LHCN-M2 (cell line): ENCODE results near the gene PRPF6. TPM values are rescaled to one million over a fixed set of nuclear protein-coding genes. Genes with fewer than 3 reads are reported as not detected.
A peak's percentile ranks its signal among the peaks of the same experiment; 100 is the strongest.
"Not testable (repeated sequence)": the region's sequence is repeated elsewhere in the genome, so short reads cannot be mapped to it uniquely, and the experiment has no call there.

Experiments
- DNase-seq: peaks from one replicate; pipeline ENCODE4 v3.0.0-alpha.2; 2012; ENCODE audit warnings: low read depth
- total RNA-seq: library from RNA; depleted of rRNA; stranded (reverse); fragments of >200 nt; gene quantifications from 2 replicates; pipeline ENCODE4 v1.2.3, GENCODE V29; 2014

PRPF6 gene
- total RNA-seq, 1 experiment from 2014 or later = 60.4 TPM

DNA sequence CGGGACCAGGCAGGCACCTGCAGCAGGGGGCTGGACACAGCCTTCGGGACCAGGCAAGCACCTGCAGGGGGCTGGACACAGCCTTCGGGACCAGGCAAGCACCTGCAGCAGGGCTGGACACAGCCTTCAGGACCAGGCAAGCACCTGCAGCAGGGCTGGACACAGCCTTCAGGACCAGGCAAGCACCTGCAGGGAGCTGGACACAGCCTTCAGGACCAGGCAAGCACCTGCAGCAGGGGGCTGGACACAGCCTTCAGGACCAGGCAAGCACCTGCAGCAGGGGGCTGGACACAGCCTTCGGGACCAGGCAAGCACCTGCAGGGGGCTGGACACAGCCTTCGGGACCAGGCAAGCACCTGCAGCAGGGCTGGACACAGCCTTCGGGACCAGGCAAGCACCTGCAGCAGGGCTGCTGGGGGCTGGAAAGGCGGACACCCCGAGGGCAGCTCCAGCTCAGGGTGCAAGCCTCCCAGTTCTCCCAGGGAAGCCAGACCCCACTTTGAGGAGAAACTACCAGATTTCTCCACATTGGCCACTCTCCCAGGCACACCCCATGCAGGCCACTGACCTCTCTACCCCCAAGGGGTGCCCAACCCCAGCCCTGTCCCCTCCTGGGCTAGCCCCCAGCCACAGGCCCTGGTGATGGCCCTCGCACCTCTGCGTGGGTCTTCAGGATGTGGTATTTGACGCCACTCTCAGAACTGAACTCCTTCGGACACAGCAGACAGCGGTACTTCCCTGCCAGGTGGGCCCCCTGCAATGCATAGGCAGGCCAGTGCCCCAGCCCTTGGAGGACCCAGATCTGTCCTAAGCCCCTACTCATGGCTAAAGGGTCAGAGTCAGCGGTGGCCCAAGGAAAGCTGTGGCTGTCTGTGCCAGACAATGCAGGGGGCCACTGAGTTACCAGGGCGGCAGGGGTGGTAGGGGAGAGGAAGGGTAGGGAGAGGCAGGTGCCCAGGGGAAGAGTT lies 20.0 kb upstream of the PRPF6 start:
- DNase-seq = not testable (repeated sequence)

DNA sequence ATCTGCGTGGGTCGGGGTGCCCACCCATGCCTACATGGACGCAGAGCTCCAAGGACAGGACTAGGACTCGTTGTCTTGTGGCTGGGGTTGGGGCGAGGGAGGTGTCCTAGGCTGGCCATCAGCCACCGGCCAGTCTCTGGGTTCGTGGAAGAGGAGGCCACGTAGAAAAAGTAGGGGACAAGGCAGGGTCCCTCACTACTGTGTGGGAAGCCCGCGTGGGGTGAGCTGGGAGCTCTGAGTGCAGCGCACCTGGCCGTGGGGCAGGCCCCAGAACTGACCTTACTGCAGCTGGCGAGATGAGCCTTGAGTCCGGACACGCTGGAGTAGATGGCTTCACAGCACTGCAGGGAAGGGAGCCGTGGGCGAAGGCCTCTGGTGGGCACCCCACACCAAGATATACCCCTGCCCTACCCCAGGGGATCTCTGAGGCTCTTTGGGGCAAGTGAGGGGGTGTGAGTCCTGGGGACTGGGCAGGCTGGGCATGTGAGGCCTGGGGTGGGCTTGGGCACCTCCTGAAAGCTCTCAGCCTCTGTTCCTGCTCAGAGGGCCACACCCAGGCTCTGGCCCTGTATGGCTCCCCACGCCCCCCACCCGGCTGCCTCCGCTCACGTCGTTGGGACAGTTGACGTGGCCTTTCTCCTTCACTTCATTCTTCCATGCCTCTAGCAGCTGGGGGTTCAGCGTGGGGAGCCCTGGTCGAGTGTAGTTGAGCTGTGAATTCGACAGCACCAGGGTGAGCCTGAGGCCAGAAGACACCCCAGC lies 19.1 kb upstream of the PRPF6 start:
- no peak for DNase-seq

DNA sequence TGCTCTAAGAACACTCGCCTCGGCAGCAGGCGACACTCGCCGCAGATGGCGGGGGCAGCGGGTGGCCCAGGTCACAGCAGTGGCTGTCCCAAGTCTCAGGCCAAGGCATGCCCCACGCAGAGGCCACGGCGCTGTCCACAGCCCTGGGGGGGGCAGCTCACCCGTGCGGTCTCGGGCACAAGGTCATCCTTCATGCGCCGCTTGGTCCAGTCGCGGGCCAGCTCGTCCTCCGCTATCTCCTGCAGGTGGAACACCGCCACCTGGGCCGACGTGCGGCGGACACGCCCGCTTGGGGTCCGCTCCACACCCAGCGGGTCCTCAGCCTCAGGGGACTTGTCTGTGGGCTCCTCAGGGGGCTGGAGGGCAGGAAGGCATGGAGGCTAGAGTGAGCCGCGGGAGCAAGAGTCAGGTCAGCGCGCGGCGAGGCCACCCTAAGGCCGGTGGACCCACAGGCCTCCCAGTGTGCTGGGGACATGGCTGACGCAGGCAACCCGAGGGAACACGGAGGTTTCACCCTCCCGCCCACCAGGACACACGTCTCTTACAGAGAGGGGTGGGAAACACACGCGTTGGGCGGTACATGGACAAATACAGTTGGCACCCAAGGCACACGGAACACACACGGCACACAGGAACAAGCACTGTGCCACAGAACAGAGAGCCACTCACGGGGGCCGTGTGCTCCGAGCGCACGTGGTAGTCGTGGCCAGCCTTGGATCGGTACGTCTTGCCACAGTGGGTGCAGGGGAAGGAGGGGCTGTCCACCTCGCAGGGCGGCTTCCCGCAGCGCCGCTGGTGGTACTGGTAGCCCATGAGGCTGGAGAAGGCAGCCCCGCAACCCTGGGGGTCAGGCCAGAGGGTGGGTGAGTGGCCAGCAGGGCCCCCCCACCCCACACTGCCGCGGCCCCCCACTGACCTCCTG lies 18.2 kb upstream of the PRPF6 start:
- DNase-seq = no peak

DNA sequence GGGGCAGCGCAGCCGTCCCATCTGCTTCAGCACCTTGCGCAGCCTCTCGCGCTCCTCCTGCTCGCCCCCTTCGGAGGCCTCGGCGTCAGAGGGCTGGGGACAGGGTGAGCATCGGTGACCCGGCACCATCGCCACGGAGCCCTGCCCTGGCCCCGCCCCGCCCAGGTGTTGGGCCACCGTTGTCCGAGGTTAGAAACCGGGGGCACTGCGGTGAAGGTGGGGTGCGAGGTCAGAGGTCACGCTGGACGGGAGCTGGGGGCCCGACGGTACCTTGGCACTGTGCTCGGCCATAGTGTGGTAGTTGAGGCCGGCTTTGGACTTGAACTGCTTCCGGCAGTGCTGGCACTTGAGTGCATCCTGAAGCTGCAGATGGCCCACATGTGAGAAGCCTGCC lies 17.6 kb upstream of the PRPF6 start:
- no peak for DNase-seq

DNA sequence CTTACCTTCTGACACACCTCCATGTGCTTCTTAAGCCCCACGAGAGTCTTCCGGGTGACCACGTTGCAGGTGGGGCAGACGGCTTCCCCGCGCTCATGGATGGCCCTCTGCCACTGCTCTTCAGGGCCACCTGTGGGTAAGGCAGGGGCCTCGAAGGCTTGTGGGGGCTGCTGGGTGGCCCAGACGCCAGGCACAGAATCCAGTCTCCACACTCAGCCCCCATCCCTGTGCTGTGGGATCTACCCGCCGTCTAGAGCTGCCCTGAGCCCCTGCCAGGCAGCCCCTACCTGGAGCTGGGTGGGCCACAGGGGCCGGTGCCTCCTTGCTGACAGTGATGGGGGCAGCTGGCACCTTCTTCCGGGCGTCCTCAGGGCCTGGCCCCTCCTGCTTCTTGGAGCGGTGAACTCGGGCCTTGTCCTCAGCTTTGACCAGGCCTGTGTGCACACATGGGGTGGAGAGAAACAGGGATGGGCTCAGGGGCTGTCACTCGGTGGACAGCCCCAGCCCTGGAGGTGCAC lies 17.1 kb upstream of the PRPF6 start:
- no peak for DNase-seq

DNA sequence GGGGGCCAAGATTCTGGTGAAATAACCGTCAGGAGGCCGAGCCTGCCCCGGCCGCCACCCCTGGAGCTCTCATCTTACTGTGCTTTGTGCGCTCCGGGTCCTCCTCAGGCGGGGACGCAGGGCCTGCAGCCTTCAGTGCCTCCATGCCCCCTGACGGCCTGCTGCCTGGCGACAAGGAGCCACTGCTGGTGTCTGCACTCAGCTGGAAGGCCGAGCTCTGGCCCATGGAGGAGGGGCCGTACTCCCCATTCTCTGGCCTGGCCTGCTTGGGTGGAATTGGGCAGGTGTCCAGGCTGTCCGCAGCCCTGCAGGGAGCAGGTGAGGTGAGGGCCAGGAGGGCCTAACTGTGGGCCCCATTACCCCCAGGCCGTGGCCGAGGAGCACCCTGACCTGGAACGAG lies 16.5 kb upstream of the PRPF6 start:
- no peak for DNase-seq

DNA sequence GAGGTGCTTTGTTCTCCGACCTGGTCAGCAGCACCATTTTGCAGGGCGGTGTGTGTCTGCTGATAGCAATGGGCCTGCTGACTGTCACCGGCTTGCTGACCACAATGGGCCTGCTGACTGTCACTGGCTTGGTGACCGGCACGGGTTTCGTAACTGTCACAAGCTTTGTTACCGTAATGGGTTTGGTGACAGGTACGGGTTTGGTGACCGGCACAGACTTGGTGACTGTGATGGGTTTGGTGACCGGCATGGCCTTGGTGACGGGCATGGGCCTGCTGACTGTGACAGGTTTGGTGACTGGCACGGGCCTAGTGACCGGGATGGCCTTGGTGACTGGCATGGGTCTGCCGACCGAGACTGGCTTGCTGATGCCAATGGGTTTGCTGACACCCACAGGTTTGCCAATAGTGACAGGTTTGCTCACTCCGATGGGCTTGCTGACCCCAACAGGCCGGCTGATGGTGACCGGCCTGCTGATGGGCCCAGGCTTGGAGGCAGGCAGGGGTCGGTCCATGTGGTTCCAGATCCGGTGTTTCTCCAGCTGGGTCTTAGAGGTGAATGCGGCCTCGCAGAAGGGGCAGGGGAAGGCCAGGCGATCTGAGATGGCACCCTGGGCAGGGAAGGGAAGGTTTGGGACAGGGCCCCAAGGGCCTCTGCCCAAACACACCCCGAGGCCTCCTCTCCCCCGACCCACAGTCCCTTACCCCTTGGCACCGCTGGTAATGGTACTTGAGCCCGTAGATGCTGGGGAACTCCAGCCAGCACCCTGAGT lies 14.6 kb upstream of the PRPF6 start:
- no peak for DNase-seq

DNA sequence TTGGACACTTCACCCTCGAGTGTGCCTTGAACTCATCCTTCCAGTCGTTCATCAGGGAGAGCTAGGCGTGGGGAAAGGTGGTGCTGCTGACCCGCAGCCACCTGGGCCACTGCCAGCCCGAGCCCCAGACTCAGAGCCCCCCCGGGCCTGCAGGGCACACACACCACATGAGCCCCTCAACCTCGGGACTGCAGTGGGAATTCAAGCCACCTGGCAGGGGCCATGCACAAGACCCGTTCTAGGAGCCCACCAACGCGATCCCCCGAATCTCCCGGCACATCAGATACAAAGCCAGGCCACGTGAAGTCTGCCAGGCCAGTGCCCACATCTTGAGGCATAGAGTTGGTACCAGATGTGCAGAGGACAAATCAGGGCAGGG lies 14.0 kb upstream of the PRPF6 start:
- no peak for DNase-seq

DNA sequence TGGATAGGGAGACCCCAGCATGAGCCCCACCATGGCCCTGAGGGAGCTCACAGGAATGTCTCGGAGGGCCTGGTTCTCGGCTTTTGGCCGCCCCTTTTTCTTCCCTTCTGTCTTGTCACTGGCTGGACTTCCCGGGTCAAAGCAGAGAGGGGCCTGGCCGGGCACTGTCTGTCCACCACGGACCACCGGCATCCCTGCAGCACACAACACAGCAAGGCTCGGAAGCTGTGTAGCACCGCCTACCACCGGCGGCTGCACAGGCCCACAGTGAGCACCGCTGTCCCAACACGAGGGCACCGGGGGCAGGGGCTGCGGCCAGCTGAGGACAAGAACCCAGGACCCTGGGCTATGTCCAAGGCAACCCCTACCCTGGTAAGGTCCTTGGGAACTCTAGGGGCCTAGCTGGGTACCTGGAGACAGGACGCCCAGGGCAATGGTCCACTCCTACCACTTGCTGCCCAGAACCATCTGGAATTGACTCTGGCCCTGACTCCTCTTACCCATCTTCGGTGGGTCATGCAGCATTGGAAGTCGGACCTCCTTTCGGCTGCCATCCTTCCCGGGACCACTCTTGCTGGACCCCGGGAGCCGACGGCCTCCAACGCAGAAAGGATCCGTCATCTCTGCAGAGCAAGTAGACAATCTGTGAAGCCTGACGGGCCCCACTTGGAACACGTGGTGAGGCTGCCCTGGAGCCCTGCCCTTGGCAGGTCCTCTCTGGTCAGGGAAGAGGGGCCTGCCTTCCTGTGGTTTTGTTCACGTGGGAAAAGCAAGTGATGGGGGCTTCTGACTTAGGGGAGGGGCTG lies 13.4 kb upstream of the PRPF6 start:
- no peak for DNase-seq

DNA sequence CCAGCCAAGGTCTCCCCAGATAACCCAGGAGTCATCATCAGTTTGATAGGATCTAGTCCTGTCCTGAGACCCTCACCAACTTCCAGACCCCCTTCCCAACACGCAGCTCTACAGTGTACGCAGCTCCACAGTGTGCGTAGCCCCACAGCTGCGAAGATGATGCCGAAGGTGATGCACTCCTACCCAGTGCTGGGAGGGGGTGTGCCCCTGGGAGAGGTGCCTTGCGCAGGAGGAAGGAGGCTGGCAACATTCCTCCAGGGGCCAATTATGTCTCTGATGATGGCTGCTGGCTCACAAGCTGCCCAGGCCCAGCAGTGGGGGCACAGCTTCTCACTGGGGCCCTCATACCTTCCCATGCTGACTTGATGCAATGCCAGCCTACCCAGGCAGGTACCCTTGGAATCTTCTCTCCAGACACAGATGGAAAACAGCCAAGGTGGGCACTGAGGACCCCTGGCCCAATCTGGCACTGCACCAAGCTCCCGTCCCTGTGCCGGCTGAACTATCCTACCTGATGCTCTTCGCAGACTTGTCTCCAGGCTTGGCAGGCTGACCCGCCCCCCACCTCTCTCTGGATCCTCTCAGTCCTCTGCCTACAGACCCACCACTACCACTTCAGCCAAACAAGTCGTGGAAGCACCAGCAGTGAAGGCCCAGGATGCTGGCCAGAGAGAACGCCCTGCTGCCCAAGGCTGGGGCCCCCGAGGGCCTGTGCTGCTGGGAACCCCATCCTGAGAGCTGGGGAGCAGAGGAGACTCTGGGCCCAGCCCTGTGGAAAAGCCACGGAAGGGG lies 12.6 kb upstream of the PRPF6 start:
- DNase-seq = no peak

DNA sequence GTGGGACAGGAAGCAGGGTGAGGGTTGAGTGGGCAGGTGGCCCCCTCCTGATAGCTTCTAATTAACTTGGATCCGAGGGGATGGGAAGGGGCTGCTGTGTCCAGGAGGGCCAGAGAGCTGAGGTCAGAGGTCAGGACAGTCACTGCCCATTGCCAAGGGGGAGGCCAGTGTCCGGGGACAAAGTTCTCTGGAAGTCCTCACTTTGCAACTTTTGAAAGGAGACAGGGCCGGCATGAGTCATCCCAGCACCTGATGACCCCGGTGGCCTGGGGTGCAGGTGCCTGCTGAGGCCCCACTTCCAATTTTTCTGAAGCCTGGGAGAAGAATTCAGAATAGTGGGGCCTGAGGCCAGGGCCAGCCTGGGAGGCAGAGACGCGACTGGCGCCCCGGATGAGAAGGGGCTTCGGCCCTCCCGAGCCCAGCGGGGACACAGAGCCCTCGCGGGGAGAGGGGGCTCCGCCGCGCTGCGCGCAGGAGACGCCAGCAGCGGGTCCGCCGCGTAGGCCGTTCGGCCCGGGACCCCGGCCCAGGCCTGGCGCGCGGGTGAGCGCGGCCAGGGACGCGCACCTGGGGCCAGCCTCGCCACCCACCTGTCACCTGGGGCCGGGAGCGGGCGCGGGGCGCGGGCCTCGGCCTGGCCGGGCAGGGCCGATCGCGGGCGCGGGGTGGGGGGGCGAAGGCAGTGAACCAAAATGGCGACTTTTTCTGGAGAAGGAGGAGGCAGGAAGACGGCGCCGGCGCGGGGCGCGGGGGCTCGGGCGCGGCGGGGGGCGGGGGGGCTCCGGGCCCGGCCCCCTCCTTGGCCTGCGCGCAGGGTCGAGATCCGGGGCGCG lies 11.8 kb upstream of the PRPF6 start:
- no peak for DNase-seq

DNA sequence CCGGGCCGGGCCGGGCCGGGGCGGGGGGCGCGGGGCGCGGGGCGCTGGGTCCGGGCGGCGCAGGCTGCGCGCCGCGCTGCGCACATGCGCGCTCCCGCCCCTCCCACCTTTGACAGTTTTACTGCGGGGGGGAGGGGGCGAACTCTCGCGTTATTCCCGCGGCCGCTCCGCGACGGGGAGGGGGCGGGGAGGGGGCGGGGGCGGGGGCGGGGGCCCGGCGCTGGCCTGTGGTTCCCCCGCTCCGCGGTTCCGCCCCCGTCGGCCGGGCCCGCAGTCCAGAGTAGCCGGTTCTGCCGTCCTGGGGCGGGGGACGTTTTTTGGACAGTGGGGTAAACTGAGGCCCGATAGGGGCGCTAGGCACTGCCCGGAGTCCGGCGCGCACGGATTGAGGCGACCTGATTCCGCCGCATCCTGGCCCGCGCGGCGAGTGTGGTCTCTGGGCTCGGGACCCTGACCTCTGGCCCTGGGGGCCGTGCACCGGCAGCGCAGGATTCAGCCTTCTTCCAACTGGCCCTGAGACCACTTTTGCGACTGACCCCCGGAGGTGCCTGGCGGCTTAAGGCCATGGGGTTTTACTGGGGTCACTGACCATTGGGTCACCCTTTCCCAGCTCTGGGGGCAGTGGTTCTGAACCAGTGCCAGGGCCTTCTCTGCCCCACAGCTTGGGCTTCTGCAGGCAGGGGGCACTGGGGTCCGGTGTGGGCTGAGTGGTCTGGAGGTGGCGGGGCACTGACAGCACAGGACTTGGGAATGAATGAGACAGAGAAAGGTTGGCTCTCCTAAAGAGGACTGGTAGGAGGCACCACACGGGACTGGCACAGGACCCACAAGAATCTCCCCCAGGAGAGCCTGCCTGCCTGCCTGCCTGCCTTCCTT lies 10.9 kb upstream of the PRPF6 start, which contains the start of gene ZNF512B:
TSS of gene ZNF512B (minus strand) at position 93 of the 876 bp plus-strand sequence. CDS start 1,980 bp downstream, outside the sequence.
- DNase-seq = peak; percentile 49

DNA sequence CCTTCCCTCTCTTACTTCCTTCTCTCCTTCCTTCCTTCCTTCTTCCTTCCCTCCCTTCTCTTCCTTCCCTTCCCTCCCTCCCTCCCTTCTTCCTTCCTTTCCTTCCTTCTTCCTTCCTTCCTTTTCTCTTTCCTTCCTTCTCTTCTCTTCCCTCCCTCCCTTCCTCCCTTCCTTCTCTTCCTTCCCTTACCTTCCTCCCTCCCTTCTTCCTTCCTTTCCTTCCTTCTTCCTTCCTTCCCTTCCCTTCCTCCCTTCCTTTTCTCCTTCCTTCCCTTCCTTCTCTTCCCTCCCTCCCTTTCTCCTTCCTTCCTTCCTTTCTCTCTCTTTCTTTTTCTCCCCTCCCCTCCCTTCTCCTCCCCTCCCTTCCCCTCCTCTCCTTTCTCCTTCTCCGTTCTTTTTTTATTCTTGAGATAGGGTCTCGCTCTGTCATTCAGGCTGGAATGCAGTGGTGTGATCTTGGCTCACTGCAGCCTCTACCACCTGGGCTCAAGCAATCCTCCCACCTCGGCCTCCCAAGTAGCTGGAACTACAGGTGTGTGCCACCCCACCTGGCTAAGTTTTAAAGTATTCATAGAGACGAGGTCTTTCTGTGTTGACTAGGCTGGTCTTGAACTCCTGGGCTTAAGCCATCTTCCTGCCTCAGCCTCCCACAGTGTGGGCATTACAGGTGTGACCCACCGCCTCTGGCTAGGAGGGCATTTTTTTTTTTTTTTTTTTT lies 10.1 kb upstream of the PRPF6 start:
- DNase-seq = no peak

DNA sequence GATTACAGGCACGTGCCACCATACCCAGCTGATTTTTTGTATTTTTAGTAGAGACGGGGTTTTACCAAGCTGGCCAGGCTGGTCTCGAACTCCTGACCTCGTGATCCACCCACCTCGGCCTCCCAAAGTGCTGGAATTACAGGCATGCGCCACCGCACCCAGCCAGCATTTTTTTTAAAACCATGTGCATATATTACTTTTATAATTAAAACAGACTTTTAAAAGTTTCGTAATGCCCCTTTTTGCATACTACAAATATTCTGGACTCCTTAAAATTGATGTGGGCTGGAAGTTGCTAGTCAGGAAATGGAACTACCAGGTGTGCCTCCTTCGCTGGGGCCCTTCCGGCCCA lies 9.0 kb upstream of the PRPF6 start:
- DNase-seq = not testable (repeated sequence)

DNA sequence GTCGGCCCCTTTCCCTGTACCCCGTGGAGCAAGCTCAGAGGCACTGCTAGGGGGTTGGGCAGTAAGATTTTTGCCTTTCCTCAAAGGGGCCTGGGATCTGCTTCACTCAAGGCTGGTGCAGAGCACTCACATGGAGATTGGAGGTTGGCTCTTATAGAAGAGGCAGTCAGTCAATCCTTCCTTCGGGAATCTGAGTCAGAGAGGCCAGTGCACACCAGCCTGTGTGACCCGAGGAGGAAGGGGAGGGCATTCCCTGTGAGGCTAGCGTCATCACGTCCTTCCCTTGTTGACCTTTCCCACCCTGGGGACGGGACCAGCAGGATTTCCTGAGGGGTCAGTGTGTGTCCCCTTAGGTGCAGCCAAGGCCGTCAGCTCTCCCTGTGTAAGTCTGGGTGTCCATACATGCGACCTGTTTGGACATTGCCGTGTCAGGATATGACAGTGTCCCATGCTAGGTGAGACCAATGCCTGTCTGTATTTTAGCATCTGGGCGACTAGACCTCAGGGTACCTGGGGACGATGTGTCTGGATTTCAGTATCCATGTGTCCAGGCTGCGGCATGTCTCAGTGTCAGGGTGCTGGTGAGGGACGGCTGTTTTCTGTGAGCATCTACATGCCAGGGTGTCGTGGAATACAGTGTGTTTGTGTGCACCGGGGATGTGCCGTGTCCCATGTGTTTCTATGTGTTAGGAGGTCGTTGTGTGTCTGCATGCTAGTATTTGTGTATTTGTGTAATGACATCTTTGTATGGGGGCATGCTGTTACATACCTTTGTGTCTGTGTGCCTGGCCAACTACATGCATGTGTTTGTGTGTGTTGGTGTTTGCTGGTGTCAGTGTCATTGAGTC lies 8.4 kb upstream of the PRPF6 start:
- DNase-seq = no peak

DNA sequence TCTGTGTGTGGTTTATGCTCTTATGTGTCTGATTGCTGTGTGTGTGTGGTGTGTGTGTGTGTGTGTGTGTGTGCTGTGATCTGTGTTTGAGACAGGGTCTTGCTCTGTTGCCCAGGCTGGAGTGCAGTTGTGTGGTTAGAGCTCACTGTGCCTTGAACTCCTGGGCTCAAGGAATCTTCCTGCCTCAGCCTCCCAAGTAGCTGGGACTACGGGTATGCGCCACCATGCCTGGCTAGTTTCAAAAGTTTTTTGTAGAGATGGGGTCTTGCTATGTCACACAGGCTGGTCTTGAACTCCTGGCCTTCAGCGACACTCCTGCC lies 7.8 kb upstream of the PRPF6 start:
- no peak for DNase-seq
